Stomach (tissue), 9 donors: Measurements from ENCODE around the gene DDIT3. TPM values are rescaled to one million over a fixed set of nuclear protein-coding genes. Genes with fewer than 3 reads are reported as not detected.

ENCODE experiments used
- DNase-seq, 2 donors: peaks; one replicate each; pipeline versions ENCODE4 v3.0.0 to v3.0.0-alpha.2; 2013 to 2019
- H3K27ac ChIP-seq, 5 donors: fragments of 200-600 bp in 4 of 5; sonication (generic) in 4 of 5; one replicate each; pipeline ENCODE4 v1.5.1; 2013 to 2019; ENCODE audit warnings: mild to moderate bottlenecking in 1 of 5, moderate library complexity in 1 of 5
- H3K27me3 ChIP-seq, 3 donors: fragments of 200-600 bp; sonication (generic); one replicate each; pipeline ENCODE4 v1.5.1; 2017 to 2019; ENCODE audit warnings: mixed run types in 1 of 3
- H3K36me3 ChIP-seq, 4 donors: fragments of 200-600 bp; sonication (generic); 1 replicate in 3 of 4; 2 replicates in 1 of 4; pipeline ENCODE4 v1.5.1; 2016 to 2019
- H3K4me1 ChIP-seq, 4 donors: fragments of 200-600 bp; sonication (generic); one replicate each; pipeline ENCODE4 v1.5.1; 2016 to 2019
- H3K4me3 ChIP-seq, 4 donors: fragments of 200-600 bp; sonication (generic) in 3 of 4; one replicate each; pipeline ENCODE4 v1.5.1; 2016 to 2019; ENCODE audit warnings: mild to moderate bottlenecking in 1 of 4
- H3K9me3 ChIP-seq, 4 donors: fragments of 200-600 bp; sonication (generic); one replicate each; pipeline ENCODE4 v1.5.1; 2016 to 2019
- CTCF ChIP-seq, 7 experiments: fragments of 450-650 bp in 4 of 7; fragments of 200-600 bp in 3 of 7; sonication (generic) in 3 of 7; IDR thresholded peaks; one replicate each; pipeline ENCODE4 v1.5.1; 2016 to 2019; ENCODE audit warnings: antibody characterized with exemption in 7 of 7, control low read depth in 2 of 7, mild to moderate bottlenecking in 1 of 7
- EP300 ChIP-seq: sonication (generic); formaldehyde crosslinking; IDR thresholded peaks from one replicate; pipeline ENCODE4 v1.6.1; 2017; ENCODE audit warnings: antibody characterized with exemption
- POLR2A ChIP-seq, 4 donors: fragments of 450-650 bp; IDR thresholded peaks; one replicate each; pipeline ENCODE4 v1.6.1; 2016; ENCODE audit warnings: antibody characterized with exemption in 4 of 4, control low read depth in 2 of 4, mild to moderate bottlenecking in 1 of 4, moderate library complexity in 1 of 4
- POLR2AphosphoS5 ChIP-seq, 3 donors: sonication (generic); formaldehyde crosslinking; IDR thresholded peaks; one replicate each; pipeline ENCODE4 v1.6.1; 2016; ENCODE audit warnings: antibody characterized with exemption in 3 of 3
- WGBS, 5 donors: extraction: QIAGEN DNeasy Blood & Tissue Kit in 3 of 5; methylation state at CpG; one replicate each; pipeline versions ENCODE4 v1.1.5 to v1.1.7; 2013 to 2018; 5-methylcytosine and 5-hydroxymethylcytosine counted together
- intact Hi-C: fragments of 100-400 bp; cut with DNase I; formaldehyde crosslinking; loops from one replicate; pipeline ENCODE4 v1.15.1; 2023; ENCODE audit warnings: low total_unique reads
- polyA plus RNA-seq, 3 donors: library from polyadenylated mRNA; stranded (reverse); fragments of 200-250 nt; gene quantifications; one replicate each; pipeline ENCODE4 v1.2.3, GENCODE V29; 2013
- total RNA-seq, 5 donors: library from RNA; depleted of rRNA; stranded (reverse); fragments of >200 nt; gene quantifications; one replicate each; pipeline versions ENCODE4 v1.1.0 to v1.2.3, GENCODE V29; 2014 to 2016
- donor health status: healthy with polysubstance abuse.
- donor health status: Bipolar disorder and iron deficiency.
- donor health status: healthy.

Gene DDIT3
- total and polyA plus RNA-seq, 8 donors, result 7.5 to 159 (median 48.1) TPM

- Histone ChIP-seq H3K4me1 (peaks cover 14 to 40% (median 31%) of the 10 kb centered on the region in 4 donors), H3K27me3 (peaks cover 0 to 32% (median 29%) of the 10 kb centered on the region in 3 donors), H3K36me3 (no peaks in the 10 kb centered on the region), H3K4me3 (peak overlapping the region; percentile 44 to 56 (median 52)), H3K27ac (no peak overlapping the region), H3K9me3 (no peaks in the 10 kb centered on the region)
- 31 to 40% (median 38%) methylated on average over 12 to 13 of the region's 13 CpGs for WGBS, 5 donors
- no peak for DNase-seq
- intact Hi-C loops, result no loop called here
- TF ChIP-seq CTCF (IDR thresholded peaks at IDR 0.05), result peak in 1 of 7 experiments; percentile 11
- TF ChIP-seq POLR2A (IDR thresholded peaks at IDR 0.05), result no peak
Measured at GRCh38 chr12:57549203-57549908, 29.0 kb upstream of the DDIT3 start.

- Histone ChIP-seq H3K27me3 (peaks cover 0 to 32% (median 29%) of the 10 kb centered on the region in 3 donors), H3K27ac (no peak overlapping the region), H3K36me3 (no peaks in the 10 kb centered on the region), H3K4me3 (no peak overlapping the region), H3K4me1 (peaks cover 14 to 48% (median 35%) of the 10 kb centered on the region in 4 donors), H3K9me3 (no peaks in the 10 kb centered on the region)
- no peak for DNase-seq
- 40 to 63% (median 50%) methylated on average over 2 of the region's 2 CpGs for WGBS, 5 donors
- TF ChIP-seq POLR2AphosphoS5 (IDR thresholded peaks at IDR 0.05), result no peak
- TF ChIP-seq CTCF (IDR thresholded peaks at IDR 0.05), result no peak
- no peak for TF ChIP-seq POLR2A (IDR thresholded peaks at IDR 0.05)
- TF ChIP-seq EP300, result no peak
- intact Hi-C loops, result no loop called here
Measured at GRCh38 chr12:57548488-57548887, 28.2 kb upstream of the DDIT3 start.

GRCh38 chr12:57548013-57548315 lies 27.6 kb upstream of the DDIT3 start:
- intact Hi-C loops, result no loop called here
- Histone ChIP-seq H3K27me3 (peaks cover 0 to 32% (median 25%) of the 10 kb centered on the region in 3 donors), H3K36me3 (no peaks in the 10 kb centered on the region), H3K9me3 (no peaks in the 10 kb centered on the region), H3K27ac (no peak overlapping the region), H3K4me1 (peaks cover 14 to 50% (median 35%) of the 10 kb centered on the region in 4 donors), H3K4me3 (no peak overlapping the region)
- TF ChIP-seq POLR2AphosphoS5 (IDR thresholded peaks at IDR 0.05), result no peak
- no peak for TF ChIP-seq CTCF (IDR thresholded peaks at IDR 0.05)
- TF ChIP-seq EP300, result no peak
- no peak for TF ChIP-seq POLR2A (IDR thresholded peaks at IDR 0.05)
- WGBS, 5 donors, result 90 to 98% (median 95%) methylated on average over 2 of the region's 2 CpGs
- no peak for DNase-seq

- H3K9me3 ChIP-seq, result no peaks in the 10 kb centered on the region
- peaks cover 0 to 32% (median 25%) of the 10 kb centered on the region in 3 donors for H3K27me3 ChIP-seq
- intact Hi-C loops, result no loop called here
- TF ChIP-seq POLR2AphosphoS5 (IDR thresholded peaks at IDR 0.05) (peak in 1 of 3 donors; percentile 22), POLR2A (IDR thresholded peaks at IDR 0.05) (no peak)
- 18 to 24% (median 20%) methylated on average over 9 of the region's 9 CpGs for WGBS, 5 donors
- H3K36me3 ChIP-seq, result peaks cover 0 to 5% (median 4%) of the 10 kb centered on the region in 4 donors
- H3K4me3 ChIP-seq, result peak overlapping the region; percentile 86 to 100 (median 96)
- H3K27ac ChIP-seq, result peak overlapping the region in 4 of 5 donors; percentile 93 to 98 (median 96)
- DNase-seq, result no peak
- H3K4me1 ChIP-seq, result peaks cover 14 to 50% (median 35%) of the 10 kb centered on the region in 4 donors
Measured at GRCh38 chr12:57547288-57548012, 27.1 kb upstream of the DDIT3 start.
